Kidney (tissue), 14 donors: ENCODE results near the gene ESYT3. TPM values are rescaled to one million over a fixed set of nuclear protein-coding genes. Genes with fewer than 3 reads are reported as not detected.

Source experiments
- DNase-seq, 5 donors: peaks; one replicate each; pipeline ENCODE4 v3.0.0-alpha.2; 2013 to 2020
- FAIRE-seq: peaks from 2 replicates; lab custom pipeline; 2012; peaks lifted over from hg19 to GRCh38; lab: Jason Lieb, UNC
- H3K27ac ChIP-seq, 2 donors: one replicate each; pipeline ENCODE4 v1.7.0; 2013; ENCODE audit warnings: low read depth in 2 of 2, low read length in 2 of 2, inconsistent platforms in 1 of 2
- H3K27me3 ChIP-seq: one replicate; pipeline ENCODE4 v1.7.1; 2013; ENCODE audit warnings: low read length, inconsistent platforms; ENCODE audit not compliant: control insufficient read depth, insufficient read depth
- H3K36me3 ChIP-seq, 3 donors: one replicate each; pipeline versions ENCODE4 v1.7.0 to v1.7.1; 2013; ENCODE audit warnings: low read length in 3 of 3, control low read depth in 1 of 3, inconsistent platforms in 1 of 3; ENCODE audit not compliant: insufficient read depth in 3 of 3, control insufficient read depth in 2 of 3
- H3K4me1 ChIP-seq, 3 donors: one replicate each; pipeline versions ENCODE4 v1.7.0 to v1.7.1; 2013; ENCODE audit warnings: low read length in 3 of 3, inconsistent platforms in 1 of 3, low read depth in 1 of 3; ENCODE audit not compliant: control insufficient read depth in 2 of 3, insufficient read depth in 2 of 3
- H3K4me3 ChIP-seq, 3 donors: one replicate each; pipeline versions ENCODE4 v1.7.0 to v1.8.1; 2013; ENCODE audit warnings: low read length in 3 of 3, control low read depth in 1 of 3, inconsistent platforms in 1 of 3
- H3K9ac ChIP-seq, 3 donors: one replicate each; pipeline versions ENCODE4 v1.7.0 to v1.7.1; 2013; ENCODE audit warnings: low read length in 3 of 3, control low read depth in 1 of 3, inconsistent platforms in 1 of 3
- H3K9me3 ChIP-seq, 3 donors: one replicate each; pipeline versions ENCODE4 v1.7.0 to v1.7.1; 2013; ENCODE audit warnings: low read length in 3 of 3, control low read depth in 1 of 3, inconsistent platforms in 1 of 3; ENCODE audit not compliant: control insufficient read depth in 2 of 3, insufficient read depth in 1 of 3
- CTCF ChIP-seq: IDR thresholded peaks from 3 replicates; pipeline ENCODE4 v1.5.1; 2012; ENCODE audit warnings: mild to moderate bottlenecking, moderate library complexity, borderline replicate concordance; ENCODE audit not compliant: insufficient read depth; ENCODE audit errors: extremely low read depth
- intact Hi-C: fragments of 100-400 bp; cut with DNase I; formaldehyde crosslinking; loops from one replicate; pipeline ENCODE4 v1.11.1; 2022
- polyA plus RNA-seq: library from polyadenylated mRNA; stranded (reverse); fragments of 350-450 nt; fragmentation: Illumina TruSeq; extraction: RNeasy Lipid Tissue Mini Kit (QIAGEN cat#74804); gene quantifications from one replicate; pipeline ENCODE4 v1.2.3, GENCODE V29; 2014; ENCODE audit warnings: low read depth, low replicate concordance; ENCODE audit not compliant: insufficient read depth
- total RNA-seq: library from RNA; stranded (reverse); fragmentation: NEBNext Ultra II Directional; extraction: Animal tissue kit (Norgen Biotek cat#: 25700); gene quantifications from one replicate; pipeline ENCODE4 v1.2.1, GENCODE V29; 2021
- donor health status: control.
- donor health status: control.
- donor health status: control.
- donor health status: control.
- donor health status: control.
- donor health status: DM: yes; HTN: yes; CAD: no.
- donor health status: Normal renal cell carcinoma (clear cell type).

Gene ESYT3
- total and polyA plus RNA-seq, 2 donors from 2014 or later, result 1.5 to 5.3 TPM

DNA sequence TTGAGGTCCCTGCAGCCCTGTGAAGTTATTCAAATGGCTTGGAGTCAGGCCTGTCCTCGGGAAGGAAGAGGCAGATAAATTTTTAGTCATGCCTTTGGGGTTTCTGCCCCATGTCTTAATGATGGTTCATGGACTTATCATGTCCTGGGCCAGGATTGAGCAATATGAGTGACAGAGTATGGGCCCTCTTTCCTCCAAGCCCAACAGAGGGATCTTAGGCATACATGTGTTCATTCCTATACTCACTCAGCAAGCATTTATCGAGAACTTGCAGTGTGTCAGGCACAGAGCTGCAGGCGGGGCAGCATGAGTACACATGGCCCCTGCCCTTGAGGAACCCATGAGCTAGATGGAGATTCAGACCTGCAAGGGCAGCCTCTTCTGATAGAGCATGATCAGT is 6.2 kb downstream of the ESYT3 start:
- Histone ChIP-seq H3K4me3 (no peak overlapping the region), H3K27me3 (peaks cover 3% of the 10 kb centered on the region), H3K36me3 (no peaks in the 10 kb centered on the region), H3K4me1 (no peaks in the 10 kb centered on the region), H3K9ac (no peak overlapping the region), H3K9me3 (no peaks in the 10 kb centered on the region), H3K27ac (no peak overlapping the region)
- TF ChIP-seq CTCF, result no peak
- FAIRE-seq (no peak), DNase-seq (no peak)
- intact Hi-C loops, result no loop called here

DNA sequence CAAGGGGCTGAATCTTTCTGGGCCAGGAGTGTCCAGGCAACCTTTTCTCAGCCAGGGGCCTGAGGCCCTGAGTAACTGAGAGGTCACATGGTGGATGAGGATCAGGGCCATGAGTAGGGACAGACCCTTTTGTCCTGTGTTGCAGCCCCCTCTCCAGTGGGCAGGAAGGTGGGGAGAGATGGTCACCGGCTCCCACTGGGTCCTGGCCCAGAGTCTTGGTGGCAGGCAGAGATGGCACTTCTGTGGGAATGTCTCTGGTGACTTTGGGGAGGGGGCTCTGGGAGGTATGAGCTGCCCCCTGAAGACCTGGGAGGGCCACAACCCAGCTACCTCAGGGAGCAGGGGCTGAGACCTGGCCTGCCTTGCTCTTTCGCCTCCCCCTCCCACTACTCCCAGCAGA is 6.8 kb downstream of the ESYT3 start:
- no peak for TF ChIP-seq CTCF
- Histone ChIP-seq H3K36me3 (no peaks in the 10 kb centered on the region), H3K27ac (no peak overlapping the region), H3K9ac (no peak overlapping the region), H3K9me3 (no peaks in the 10 kb centered on the region), H3K27me3 (peaks cover 3% of the 10 kb centered on the region), H3K4me1 (no peaks in the 10 kb centered on the region), H3K4me3 (no peak overlapping the region)
- DNase-seq (no peak), FAIRE-seq (no peak)
- intact Hi-C loops, result no loop called here

DNA sequence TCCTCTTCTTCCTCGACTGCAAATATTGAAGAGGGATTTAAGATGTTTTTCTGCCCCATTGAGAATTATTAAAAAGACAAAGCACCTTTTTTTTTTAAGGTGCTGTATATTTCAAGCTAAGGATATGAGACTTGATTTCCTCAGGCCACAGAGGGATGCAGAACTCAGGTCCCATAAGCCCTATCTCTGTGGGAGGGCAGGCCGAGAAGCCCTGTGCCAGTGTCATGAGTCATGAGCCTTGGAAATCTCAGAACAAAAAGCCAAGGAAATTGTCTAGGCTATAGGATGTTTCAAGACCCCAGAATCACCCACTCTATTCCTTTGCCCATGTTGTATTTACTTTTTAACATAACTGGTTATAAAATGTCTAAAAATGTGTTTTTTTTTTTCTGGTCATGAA is 7.3 kb downstream of the ESYT3 start:
- H3K27ac ChIP-seq, result no peak overlapping the region
- H3K4me3 ChIP-seq, result no peak overlapping the region
- TF ChIP-seq CTCF, result no peak
- DNase-seq (no peak), FAIRE-seq (no peak)
- no peaks in the 10 kb centered on the region for H3K4me1 ChIP-seq
- no peaks in the 10 kb centered on the region for H3K27me3 ChIP-seq
- intact Hi-C loops, result no loop called here
- H3K36me3 ChIP-seq, result no peaks in the 10 kb centered on the region
- no peaks in the 10 kb centered on the region for H3K9me3 ChIP-seq
- H3K9ac ChIP-seq, result no peak overlapping the region

GRCh38 chr3:138442433-138442832 is 8.0 kb downstream of the ESYT3 start:
- no peaks in the 10 kb centered on the region for H3K36me3 ChIP-seq
- intact Hi-C loops, result no loop called here
- no peaks in the 10 kb centered on the region for H3K9me3 ChIP-seq
- TF ChIP-seq CTCF, result no peak
- H3K4me1 ChIP-seq, result no peaks in the 10 kb centered on the region
- no peaks in the 10 kb centered on the region for H3K27me3 ChIP-seq
- FAIRE-seq, result no peak
- no peak overlapping the region for H3K9ac ChIP-seq
- no peak overlapping the region for H3K27ac ChIP-seq
- H3K4me3 ChIP-seq, result no peak overlapping the region
- no peak for DNase-seq
